K562 (cell line): ENCODE results near the gene SUSD3. TPM values are rescaled to one million over a fixed set of nuclear protein-coding genes. Genes with fewer than 3 reads are reported as not detected.
A peak's percentile ranks its signal among the peaks of the same experiment; 100 is the strongest.

ENCODE experiments used
- CCNT2 ChIP-seq: IDR thresholded peaks from 2 replicates; pipeline ENCODE4 v1.6.1; 2011; ENCODE audit warnings: borderline replicate concordance, low read depth, mild to moderate bottlenecking, moderate library complexity, mixed read lengths, low read length; ENCODE audit not compliant: insufficient read length; ENCODE audit errors: extremely low read depth
- CXXC5 ChIP-seq: fragments of 250-450 bp; sonication (Bioruptor Pico); IDR thresholded peaks from 2 replicates; pipeline ENCODE4 v1.8.0; 2022; ENCODE audit warnings: inconsistent platforms, mild to moderate bottlenecking, moderate library complexity
- ESRRA ChIP-seq: fragments of 450-650 bp; IDR thresholded peaks from 2 replicates; pipeline ENCODE4 v1.6.1; 2014; ENCODE audit warnings: low read depth, mild to moderate bottlenecking, moderate library complexity, borderline replicate concordance
- EWSR1 ChIP-seq: fragments of 450-650 bp; IDR thresholded peaks from 2 replicates; pipeline ENCODE4 v1.6.1; 2018; ENCODE audit warnings: borderline replicate concordance, mild to moderate bottlenecking, low read depth, moderate library complexity; ENCODE audit not compliant: partially characterized antibody
- HSF4 ChIP-seq: fragments of 250-450 bp; sonication (Bioruptor Pico); IDR thresholded peaks from 2 replicates; pipeline ENCODE4 v2.1.2; 2022; ENCODE audit warnings: mild to moderate bottlenecking, moderate library complexity, borderline replicate concordance
- MAFG ChIP-seq: fragments of 450-650 bp; conservative IDR thresholded peaks from 2 replicates; pipeline ENCODE4 v1.6.1; 2016; ENCODE audit warnings: missing genetic modification characterization, missing compliant biosample characterization
- NEUROD1 ChIP-seq: fragments of 150-350 bp; IDR thresholded peaks from 2 replicates; pipeline ENCODE4 v1.6.1; 2014; ENCODE audit warnings: borderline replicate concordance, low read length, low read depth; ENCODE audit not compliant: partially characterized antibody
- NFYB ChIP-seq: IDR thresholded peaks from 2 replicates; pipeline ENCODE4 v1.6.1; 2011; ENCODE audit warnings: mild to moderate bottlenecking, moderate library complexity; ENCODE audit not compliant: insufficient read length; ENCODE audit errors: extremely low read depth
- POU5F1 ChIP-seq: fragments of 150-350 bp; IDR thresholded peaks from 2 replicates; pipeline ENCODE4 v1.6.1; 2014; ENCODE audit warnings: borderline replicate concordance, low read length, low read depth, mild to moderate bottlenecking; ENCODE audit not compliant: partially characterized antibody
- SMAD4 ChIP-seq: fragments of 250-450 bp; sonication (Bioruptor Pico); conservative IDR thresholded peaks from 2 replicates; pipeline ENCODE4 v1.8.0; 2021; ENCODE audit warnings: inconsistent platforms, mild to moderate bottlenecking, moderate library complexity
- SP1 ChIP-seq: sonication (generic); formaldehyde crosslinking; IDR thresholded peaks from 2 replicates; pipeline ENCODE4 v1.8.1; 2022; ENCODE audit warnings: mild to moderate bottlenecking, missing genetic modification reagents
- ZBTB17 ChIP-seq: fragments of 450-650 bp; formaldehyde crosslinking; IDR thresholded peaks from 2 replicates; pipeline ENCODE4 v1.4.0; 2020; ENCODE audit warnings: mild to moderate bottlenecking
- polyA plus RNA-seq, 8 experiments: library from polyadenylated mRNA; depleted of rRNA in 4 of 8; stranded (reverse) in 5 of 8; unstranded in 3 of 8; fragments of >200 nt; fragmentation: Nextera tagmentation in 2 of 8; fragmentation: Illumina TruSeq in 1 of 8; extraction: Ambion mirVana in 2 of 8; extraction: Trizol in 1 of 8; gene quantifications; 2 replicates each; pipeline versions ENCODE4 v1.2.1 to v1.2.3, GENCODE V29; 2011 to 2014; ENCODE audit warnings: inconsistent platforms in 1 of 8, missing spikeins in 1 of 8
- total RNA-seq, 7 experiments: library from RNA; depleted of rRNA in 6 of 7; stranded (reverse); fragments of >200 nt in 6 of 7; fragmentation: Illumina TruSeq in 2 of 7; extraction: Trizol in 2 of 7; gene quantifications; 2 replicates each; pipeline versions ENCODE4 v1.2.1 to v1.2.3, GENCODE V29; 2011 to 2021; ENCODE audit warnings: low replicate concordance in 1 of 7
- TF ChIP-seq, protein P1 (sequence below): fragments of 250-450 bp; sonication (Bioruptor Pico); IDR thresholded peaks from 2 replicates; pipeline ENCODE4 v1.9.0; 2021; ENCODE audit warnings: mild to moderate bottlenecking, inconsistent platforms
- TF ChIP-seq, protein P2 (sequence below): sonication (generic); formaldehyde crosslinking; IDR thresholded peaks from 2 replicates; pipeline ENCODE4 v1.8.1; 2023; ENCODE audit warnings: mild to moderate bottlenecking, missing genetic modification reagents
- TF ChIP-seq, protein P3 (sequence below): fragments of 250-450 bp; sonication (Bioruptor Pico); IDR thresholded peaks from 2 replicates; pipeline ENCODE4 v1.4.0; 2020; ENCODE audit warnings: borderline replicate concordance
- TF ChIP-seq, protein P4 (sequence below), 2 experiments: fragments of 450-650 bp in 1 of 2; IDR thresholded peaks; 2 replicates each; pipeline ENCODE4 v1.6.1; 2011 to 2017; ENCODE audit warnings: low read depth in 2 of 2, antibody characterized with exemption in 1 of 2, borderline replicate concordance in 1 of 2, low read length in 1 of 2, mild to moderate bottlenecking in 1 of 2, mixed read lengths in 1 of 2; ENCODE audit not compliant: control insufficient read depth in 1 of 2

Gene SUSD3
- total and polyA plus RNA-seq, 9 of the 15 experiments (the other 6 are each of a cell fraction or from before 2014, with no cell fraction given): 1.3 to 21.7 (median 11.4) TPM

DNA sequence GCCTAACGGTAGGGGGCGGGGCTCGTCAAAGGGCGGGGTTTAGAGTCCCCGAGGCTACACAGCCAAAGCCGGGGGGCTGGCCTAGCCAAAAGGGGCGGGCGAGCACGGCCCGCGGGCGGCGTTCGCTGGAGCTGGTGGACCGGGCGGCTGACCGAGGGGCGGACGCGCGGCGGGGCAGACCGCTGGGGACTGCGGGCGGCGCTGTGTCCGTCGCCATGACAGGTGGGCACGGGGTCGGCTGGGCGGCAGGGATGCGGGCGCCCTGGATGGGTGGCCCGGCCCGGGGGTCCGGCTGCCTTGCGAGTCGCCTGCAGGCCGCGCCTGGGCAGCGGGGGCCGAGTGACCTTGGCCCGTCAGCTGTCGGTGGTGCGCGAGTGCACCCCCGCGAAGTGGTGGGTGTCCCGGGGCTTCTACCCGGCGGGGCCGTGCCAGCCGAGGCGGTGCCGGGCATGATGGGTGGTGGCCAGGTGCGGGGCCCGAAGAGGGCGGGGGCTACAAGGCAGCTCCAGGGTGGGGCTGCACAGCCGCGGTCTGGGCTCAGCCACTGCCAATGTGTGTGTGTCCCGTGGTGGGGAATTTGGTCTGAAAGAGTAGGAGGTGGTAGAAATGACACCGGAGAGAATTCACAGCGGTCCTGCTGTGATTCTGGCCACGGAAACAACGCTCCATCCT, 37.8 kb downstream of the SUSD3 start, which contains the start of gene CARD19 (continued):
- TF ChIP-seq, protein P1, sequence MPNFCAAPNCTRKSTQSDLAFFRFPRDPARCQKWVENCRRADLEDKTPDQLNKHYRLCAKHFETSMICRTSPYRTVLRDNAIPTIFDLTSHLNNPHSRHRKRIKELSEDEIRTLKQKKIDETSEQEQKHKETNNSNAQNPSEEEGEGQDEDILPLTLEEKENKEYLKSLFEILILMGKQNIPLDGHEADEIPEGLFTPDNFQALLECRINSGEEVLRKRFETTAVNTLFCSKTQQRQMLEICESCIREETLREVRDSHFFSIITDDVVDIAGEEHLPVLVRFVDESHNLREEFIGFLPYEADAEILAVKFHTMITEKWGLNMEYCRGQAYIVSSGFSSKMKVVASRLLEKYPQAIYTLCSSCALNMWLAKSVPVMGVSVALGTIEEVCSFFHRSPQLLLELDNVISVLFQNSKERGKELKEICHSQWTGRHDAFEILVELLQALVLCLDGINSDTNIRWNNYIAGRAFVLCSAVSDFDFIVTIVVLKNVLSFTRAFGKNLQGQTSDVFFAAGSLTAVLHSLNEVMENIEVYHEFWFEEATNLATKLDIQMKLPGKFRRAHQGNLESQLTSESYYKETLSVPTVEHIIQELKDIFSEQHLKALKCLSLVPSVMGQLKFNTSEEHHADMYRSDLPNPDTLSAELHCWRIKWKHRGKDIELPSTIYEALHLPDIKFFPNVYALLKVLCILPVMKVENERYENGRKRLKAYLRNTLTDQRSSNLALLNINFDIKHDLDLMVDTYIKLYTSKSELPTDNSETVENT (CRISPR knock-in tag): peak; percentile 78; the same call in 1 of the 2 replicates
- no peak for TF ChIP-seq POU5F1
- no peak for TF ChIP-seq NFYB
- 0 out of 2 replicates have a peak, but pooled peaks have one; percentile 60 for TF ChIP-seq ZBTB17 (CRISPR knock-in tag)
- peak; percentile 37 for TF ChIP-seq CCNT2
- TF ChIP-seq ESRRA: peak; percentile 70; the same call in 1 of the 2 replicates
- TF ChIP-seq MAFG: no peak
- TF ChIP-seq CXXC5 (CRISPR knock-in tag): peak; percentile 31
- TF ChIP-seq, protein P2, sequence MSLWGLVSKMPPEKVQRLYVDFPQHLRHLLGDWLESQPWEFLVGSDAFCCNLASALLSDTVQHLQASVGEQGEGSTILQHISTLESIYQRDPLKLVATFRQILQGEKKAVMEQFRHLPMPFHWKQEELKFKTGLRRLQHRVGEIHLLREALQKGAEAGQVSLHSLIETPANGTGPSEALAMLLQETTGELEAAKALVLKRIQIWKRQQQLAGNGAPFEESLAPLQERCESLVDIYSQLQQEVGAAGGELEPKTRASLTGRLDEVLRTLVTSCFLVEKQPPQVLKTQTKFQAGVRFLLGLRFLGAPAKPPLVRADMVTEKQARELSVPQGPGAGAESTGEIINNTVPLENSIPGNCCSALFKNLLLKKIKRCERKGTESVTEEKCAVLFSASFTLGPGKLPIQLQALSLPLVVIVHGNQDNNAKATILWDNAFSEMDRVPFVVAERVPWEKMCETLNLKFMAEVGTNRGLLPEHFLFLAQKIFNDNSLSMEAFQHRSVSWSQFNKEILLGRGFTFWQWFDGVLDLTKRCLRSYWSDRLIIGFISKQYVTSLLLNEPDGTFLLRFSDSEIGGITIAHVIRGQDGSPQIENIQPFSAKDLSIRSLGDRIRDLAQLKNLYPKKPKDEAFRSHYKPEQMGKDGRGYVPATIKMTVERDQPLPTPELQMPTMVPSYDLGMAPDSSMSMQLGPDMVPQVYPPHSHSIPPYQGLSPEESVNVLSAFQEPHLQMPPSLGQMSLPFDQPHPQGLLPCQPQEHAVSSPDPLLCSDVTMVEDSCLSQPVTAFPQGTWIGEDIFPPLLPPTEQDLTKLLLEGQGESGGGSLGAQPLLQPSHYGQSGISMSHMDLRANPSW: no peak
- no peak for TF ChIP-seq HSF4 (CRISPR knock-in tag)
- peak; percentile 37; the same call in 1 of the 2 replicates for TF ChIP-seq SMAD4 (CRISPR knock-in tag)
- no peak for TF ChIP-seq EWSR1
- TF ChIP-seq NEUROD1: no peak
- 0 out of 2 replicates have a peak, but pooled peaks have one; percentile 2 for TF ChIP-seq SP1 (CRISPR knock-in tag)
- TF ChIP-seq, protein P3, sequence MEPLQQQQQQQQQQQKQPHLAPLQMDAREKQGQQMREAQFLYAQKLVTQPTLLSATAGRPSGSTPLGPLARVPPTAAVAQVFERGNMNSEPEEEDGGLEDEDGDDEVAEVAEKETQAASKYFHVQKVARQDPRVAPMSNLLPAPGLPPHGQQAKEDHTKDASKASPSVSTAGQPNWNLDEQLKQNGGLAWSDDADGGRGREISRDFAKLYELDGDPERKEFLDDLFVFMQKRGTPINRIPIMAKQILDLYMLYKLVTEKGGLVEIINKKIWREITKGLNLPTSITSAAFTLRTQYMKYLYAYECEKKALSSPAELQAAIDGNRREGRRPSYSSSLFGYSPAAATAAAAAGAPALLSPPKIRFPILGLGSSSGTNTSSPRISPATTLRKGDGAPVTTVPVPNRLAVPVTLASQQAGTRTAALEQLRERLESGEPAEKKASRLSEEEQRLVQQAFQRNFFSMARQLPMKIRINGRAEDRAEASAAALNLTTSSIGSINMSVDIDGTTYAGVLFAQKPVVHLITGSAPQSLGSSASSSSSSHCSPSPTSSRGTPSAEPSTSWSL: peak; percentile 17; the same call in 1 of the 2 replicates
- TF ChIP-seq, protein P4, sequence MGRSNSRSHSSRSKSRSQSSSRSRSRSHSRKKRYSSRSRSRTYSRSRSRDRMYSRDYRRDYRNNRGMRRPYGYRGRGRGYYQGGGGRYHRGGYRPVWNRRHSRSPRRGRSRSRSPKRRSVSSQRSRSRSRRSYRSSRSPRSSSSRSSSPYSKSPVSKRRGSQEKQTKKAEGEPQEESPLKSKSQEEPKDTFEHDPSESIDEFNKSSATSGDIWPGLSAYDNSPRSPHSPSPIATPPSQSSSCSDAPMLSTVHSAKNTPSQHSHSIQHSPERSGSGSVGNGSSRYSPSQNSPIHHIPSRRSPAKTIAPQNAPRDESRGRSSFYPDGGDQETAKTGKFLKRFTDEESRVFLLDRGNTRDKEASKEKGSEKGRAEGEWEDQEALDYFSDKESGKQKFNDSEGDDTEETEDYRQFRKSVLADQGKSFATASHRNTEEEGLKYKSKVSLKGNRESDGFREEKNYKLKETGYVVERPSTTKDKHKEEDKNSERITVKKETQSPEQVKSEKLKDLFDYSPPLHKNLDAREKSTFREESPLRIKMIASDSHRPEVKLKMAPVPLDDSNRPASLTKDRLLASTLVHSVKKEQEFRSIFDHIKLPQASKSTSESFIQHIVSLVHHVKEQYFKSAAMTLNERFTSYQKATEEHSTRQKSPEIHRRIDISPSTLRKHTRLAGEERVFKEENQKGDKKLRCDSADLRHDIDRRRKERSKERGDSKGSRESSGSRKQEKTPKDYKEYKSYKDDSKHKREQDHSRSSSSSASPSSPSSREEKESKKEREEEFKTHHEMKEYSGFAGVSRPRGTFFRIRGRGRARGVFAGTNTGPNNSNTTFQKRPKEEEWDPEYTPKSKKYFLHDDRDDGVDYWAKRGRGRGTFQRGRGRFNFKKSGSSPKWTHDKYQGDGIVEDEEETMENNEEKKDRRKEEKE (IDR thresholded peaks at IDR 0.05; ENCODE audit: borderline replicate concordance in 1 of 2, control insufficient read depth in 1 of 2, low read depth in 2 of 2, low read length in 1 of 2): no peak
